AG10803 (cell line): Measurements from ENCODE around the gene GNB1.
"Not testable (repeated sequence)": the region's sequence is repeated elsewhere in the genome, so short reads cannot be mapped to it uniquely, and the experiment has no call there.

Experiments used
- DNase-seq: peaks from one replicate; pipeline ENCODE4 v3.0.0; 2010; ENCODE audit warnings: low read depth
- H3K4me3 ChIP-seq: 2 replicates; pipeline ENCODE4 v1.5.1; 2011; ENCODE audit warnings: mild to moderate bottlenecking, low read length, control low read depth
- CTCF ChIP-seq: conservative IDR thresholded peaks from 2 replicates; pipeline ENCODE4 v1.5.1; 2011; ENCODE audit warnings: mild to moderate bottlenecking, low read length, control low read depth, inconsistent platforms

The GNB1 gene

GRCh38 chr1:1755852-1756251 lies 135.0 kb downstream of the GNB1 start:
- no peak for TF ChIP-seq CTCF
- H3K4me3 ChIP-seq, result no peak overlapping the region
- no peak for DNase-seq

GRCh38 chr1:1755426-1755825 lies 135.5 kb downstream of the GNB1 start:
- DNase-seq, result no peak
- H3K4me3 ChIP-seq, result no peak overlapping the region
- TF ChIP-seq CTCF, result no peak

GRCh38 chr1:1754051-1754815 lies 136.7 kb downstream of the GNB1 start:
- no peak for DNase-seq
- no peak overlapping the region for H3K4me3 ChIP-seq
- TF ChIP-seq CTCF, result no peak

- no peak for TF ChIP-seq CTCF
- DNase-seq, result no peak
Observed at GRCh38 chr1:1753607-1754005, 137.3 kb downstream of the GNB1 start.

GRCh38 chr1:1752636-1753606 lies 138.0 kb downstream of the GNB1 start:
- TF ChIP-seq CTCF, result no peak
- H3K4me3 ChIP-seq, result no peak overlapping the region
- DNase-seq, result no peak

More at GRCh38 chr1:1753607-1754005, 137.3 kb downstream of the GNB1 start:
- H3K4me3 ChIP-seq, result no peak overlapping the region

- H3K4me3 ChIP-seq, result no peak overlapping the region
- DNase-seq, result no peak
- no peak for TF ChIP-seq CTCF
Observed at GRCh38 chr1:1752190-1752589, 138.7 kb downstream of the GNB1 start.

GRCh38 chr1:1749941-1750340 lies 140.9 kb downstream of the GNB1 start:
- not testable (repeated sequence) for H3K4me3 ChIP-seq, DNase-seq
